Subcutaneous abdominal adipose tissue (tissue), 5 donors: Measurements from ENCODE around the gene TENT5C.

Experiments
- H3K27ac ChIP-seq: one replicate; pipeline ENCODE4 v1.7.0; 2013; ENCODE audit warnings: low read depth, mild to moderate bottlenecking, inconsistent platforms, low read length, moderate library complexity
- H3K27me3 ChIP-seq, 5 donors: one replicate each; pipeline ENCODE4 v1.7.0; 2013; ENCODE audit warnings: low read length in 5 of 5, inconsistent platforms in 1 of 5; ENCODE audit not compliant: control insufficient read depth in 5 of 5, insufficient read depth in 4 of 5
- H3K36me3 ChIP-seq, 5 donors: one replicate each; pipeline ENCODE4 v1.7.0; 2013; ENCODE audit warnings: low read length in 5 of 5; ENCODE audit not compliant: control insufficient read depth in 5 of 5, insufficient read depth in 5 of 5
- H3K4me1 ChIP-seq, 5 donors: one replicate each; pipeline ENCODE4 v1.7.0; 2013; ENCODE audit warnings: low read length in 5 of 5, mild to moderate bottlenecking in 3 of 5, moderate library complexity in 1 of 5; ENCODE audit not compliant: control insufficient read depth in 5 of 5, insufficient read depth in 5 of 5
- H3K4me3 ChIP-seq, 5 donors: one replicate each; pipeline ENCODE4 v1.7.0; 2013; ENCODE audit warnings: low read length in 5 of 5, low read depth in 1 of 5
- H3K9ac ChIP-seq, 5 donors: one replicate each; pipeline ENCODE4 v1.7.0; 2013; ENCODE audit warnings: low read length in 5 of 5, mild to moderate bottlenecking in 4 of 5, moderate library complexity in 3 of 5
- H3K9me3 ChIP-seq, 5 donors: one replicate each; pipeline ENCODE4 v1.7.0; 2013; ENCODE audit warnings: low read length in 5 of 5; ENCODE audit not compliant: control insufficient read depth in 5 of 5
- donor health status: healthy.
- donor health status: healthy.
- donor health status: healthy.
- donor health status: healthy.
- donor health status: healthy.

The TENT5C gene

GRCh38 chr1:117571496-117571895 is 34.4 kb upstream of the TENT5C start:
- H3K9ac ChIP-seq, result no peak overlapping the region
- no peaks in the 10 kb centered on the region for H3K27me3 ChIP-seq
- peaks cover 0 to 4% (median 0%) of the 10 kb centered on the region in 5 donors for H3K4me1 ChIP-seq
- no peaks in the 10 kb centered on the region for H3K9me3 ChIP-seq
- no peak overlapping the region for H3K4me3 ChIP-seq
- no peak overlapping the region for H3K27ac ChIP-seq
- H3K36me3 ChIP-seq, result no peaks in the 10 kb centered on the region

- Histone ChIP-seq H3K27me3 (no peaks in the 10 kb centered on the region), H3K9ac (no peak overlapping the region), H3K36me3 (no peaks in the 10 kb centered on the region), H3K4me1 (peaks cover 0 to 4% (median 0%) of the 10 kb centered on the region in 5 donors), H3K4me3 (no peak overlapping the region), H3K9me3 (no peaks in the 10 kb centered on the region), H3K27ac (no peak overlapping the region)
Observed at GRCh38 chr1:117572546-117572945, 33.3 kb upstream of the TENT5C start.

- Histone ChIP-seq H3K9ac (no peak overlapping the region), H3K36me3 (no peaks in the 10 kb centered on the region), H3K9me3 (no peaks in the 10 kb centered on the region), H3K27me3 (no peaks in the 10 kb centered on the region), H3K27ac (no peak overlapping the region), H3K4me1 (peaks cover 0 to 4% (median 0%) of the 10 kb centered on the region in 5 donors), H3K4me3 (no peak overlapping the region)
Observed at GRCh38 chr1:117573386-117574023, 32.3 kb upstream of the TENT5C start.

GRCh38 chr1:117574161-117574835 is 31.6 kb upstream of the TENT5C start:
- H3K4me1 ChIP-seq, result peaks cover 0 to 4% (median 0%) of the 10 kb centered on the region in 5 donors
- no peaks in the 10 kb centered on the region for H3K9me3 ChIP-seq
- H3K36me3 ChIP-seq, result no peaks in the 10 kb centered on the region
- no peak overlapping the region for H3K4me3 ChIP-seq
- H3K9ac ChIP-seq, result no peak overlapping the region
- no peaks in the 10 kb centered on the region for H3K27me3 ChIP-seq
- no peak overlapping the region for H3K27ac ChIP-seq

- H3K9ac ChIP-seq, result no peak overlapping the region
- H3K4me3 ChIP-seq, result no peak overlapping the region
- no peaks in the 10 kb centered on the region for H3K36me3 ChIP-seq
- no peak overlapping the region for H3K27ac ChIP-seq
- peaks cover 0 to 4% (median 0%) of the 10 kb centered on the region in 5 donors for H3K4me1 ChIP-seq
- no peaks in the 10 kb centered on the region for H3K27me3 ChIP-seq
- no peaks in the 10 kb centered on the region for H3K9me3 ChIP-seq
Observed at GRCh38 chr1:117575586-117576225, 30.1 kb upstream of the TENT5C start.

- Histone ChIP-seq H3K27ac (no peak overlapping the region), H3K36me3 (no peaks in the 10 kb centered on the region), H3K27me3 (no peaks in the 10 kb centered on the region), H3K9ac (no peak overlapping the region), H3K4me1 (peaks cover 0 to 4% (median 0%) of the 10 kb centered on the region in 5 donors), H3K9me3 (no peaks in the 10 kb centered on the region), H3K4me3 (no peak overlapping the region)
Observed at GRCh38 chr1:117576236-117576635, 29.6 kb upstream of the TENT5C start.

- Histone ChIP-seq H3K9ac (no peak overlapping the region), H3K9me3 (no peaks in the 10 kb centered on the region), H3K36me3 (no peaks in the 10 kb centered on the region), H3K27me3 (no peaks in the 10 kb centered on the region), H3K4me3 (no peak overlapping the region), H3K4me1 (peaks cover 0 to 4% (median 0%) of the 10 kb centered on the region in 5 donors), H3K27ac (no peak overlapping the region)
Observed at GRCh38 chr1:117577191-117577885, 28.5 kb upstream of the TENT5C start.

- Histone ChIP-seq H3K27me3 (no peaks in the 10 kb centered on the region), H3K9ac (no peak overlapping the region), H3K36me3 (no peaks in the 10 kb centered on the region), H3K27ac (no peak overlapping the region), H3K4me1 (no peaks in the 10 kb centered on the region), H3K9me3 (no peaks in the 10 kb centered on the region), H3K4me3 (no peak overlapping the region)
Observed at GRCh38 chr1:117578466-117578865, 27.4 kb upstream of the TENT5C start.

GRCh38 chr1:117579221-117579906 is 26.5 kb upstream of the TENT5C start:
- Histone ChIP-seq H3K4me1 (no peaks in the 10 kb centered on the region), H3K36me3 (no peaks in the 10 kb centered on the region), H3K9ac (no peak overlapping the region), H3K27ac (no peak overlapping the region), H3K4me3 (no peak overlapping the region), H3K27me3 (no peaks in the 10 kb centered on the region), H3K9me3 (no peaks in the 10 kb centered on the region)
